CD4-positive, alpha-beta T cell (primary cell): ENCODE results near the gene ZNF770. TPM values are rescaled to one million over a fixed set of nuclear protein-coding genes. Genes with fewer than 3 reads are reported as not detected.

ENCODE experiments used
- ATAC-seq: fragments of 200-7000 bp; cut with Tn5 transposase; one replicate; pipeline ENCODE4 v1.10.0; 2022; ENCODE audit warnings: mild to moderate bottlenecking; ENCODE audit not compliant: poor library complexity
- CTCF ChIA-PET: fragments of 350-600 bp; sonication (Branson Sonifier 250); formaldehyde crosslinking; loops from one replicate; lab custom pipeline; 2021; ENCODE audit warnings: antibody characterized with exemption, inconsistent platforms; lab: Charles Lee
- POLR2A ChIA-PET: fragments of 350-600 bp; sonication (Branson Sonifier 250); formaldehyde crosslinking; loops from one replicate; lab custom pipeline; 2021; ENCODE audit warnings: antibody characterized with exemption, inconsistent platforms; lab: Charles Lee
- DNase-seq, 14 experiments: peaks; one replicate each; pipeline ENCODE4 v3.0.0-alpha.2; 2013 to 2020; ENCODE audit warnings: mixed read lengths in 2 of 14
- H3K27ac ChIP-seq, 2 donors: one replicate each; pipeline versions ENCODE4 v1.5.1 to v1.7.0; 2013; ENCODE audit warnings: low read length in 2 of 2, low read depth in 1 of 2, mild to moderate bottlenecking in 1 of 2
- H3K27me3 ChIP-seq, 2 experiments: 1 replicate in 1 of 2; 2 replicates in 1 of 2; pipeline versions ENCODE4 v1.6.1 to v1.7.0; 2013; ENCODE audit warnings: low read length in 2 of 2, control low read depth in 1 of 2, mild to moderate bottlenecking in 1 of 2, moderate library complexity in 1 of 2; ENCODE audit not compliant: insufficient read depth in 2 of 2, control insufficient read depth in 1 of 2
- H3K36me3 ChIP-seq: one replicate; pipeline ENCODE4 v1.6.1; 2013; ENCODE audit warnings: low read length, control low read depth; ENCODE audit not compliant: insufficient read depth
- H3K4me1 ChIP-seq: one replicate; pipeline ENCODE4 v1.6.1; 2013; ENCODE audit warnings: low read length, control low read depth; ENCODE audit not compliant: insufficient read depth
- H3K4me3 ChIP-seq: one replicate; pipeline ENCODE4 v1.5.1; 2013; ENCODE audit warnings: mild to moderate bottlenecking, low read length, moderate library complexity
- H3K9me3 ChIP-seq, 2 experiments: 1 replicate in 1 of 2; 2 replicates in 1 of 2; pipeline versions ENCODE4 v1.6.1 to v1.7.0; 2013; ENCODE audit warnings: low read length in 2 of 2, mild to moderate bottlenecking in 2 of 2, control low read depth in 1 of 2, moderate library complexity in 1 of 2; ENCODE audit not compliant: control insufficient read depth in 1 of 2, insufficient read depth in 1 of 2
- H3K27ac Mint-ChIP-seq: one replicate; pipeline ENCODE4 v1.8.0; 2020; ENCODE audit warnings: mixed read lengths
- H3K27me3 Mint-ChIP-seq: one replicate; pipeline ENCODE4 v1.8.0; 2021; ENCODE audit warnings: mixed read lengths
- H3K36me3 Mint-ChIP-seq: one replicate; pipeline ENCODE4 v1.8.0; 2021; ENCODE audit warnings: low read depth, mixed read lengths
- H3K4me1 Mint-ChIP-seq: one replicate; pipeline ENCODE4 v1.8.0; 2021; ENCODE audit warnings: low read depth, mixed read lengths
- H3K4me3 Mint-ChIP-seq: one replicate; pipeline ENCODE4 v1.8.0; 2020; ENCODE audit warnings: mild to moderate bottlenecking, mixed read lengths
- H3K9me3 Mint-ChIP-seq: one replicate; pipeline ENCODE4 v1.8.0; 2020; ENCODE audit warnings: mixed read lengths
- CTCF ChIP-seq: fragments of 200-600 bp; IDR thresholded peaks from one replicate; pipeline ENCODE4 v1.8.0; 2022; ENCODE audit warnings: antibody characterized with exemption, mild to moderate bottlenecking
- intact Hi-C, 2 experiments: fragments of 100-400 bp; cut with DNase I in 1 of 2; cut with micrococcal nuclease in 1 of 2; formaldehyde crosslinking; loops; one replicate each; pipeline versions ENCODE4 v1.15.1 to v1.9.0; 2023 to 2025; cut with DNase I, micrococcal nuclease
- total RNA-seq, 174 experiments: library from RNA in 2 of 174; stranded (reverse) in 2 of 174; gene quantifications; one replicate each; pipeline ENCODE4 v1.2.3 and lab custom pipeline; 2021 to 2026

Gene ZNF770
- total RNA-seq, 2 experiments from 2014 or later = 35.4 to 37.9 TPM

DNA sequence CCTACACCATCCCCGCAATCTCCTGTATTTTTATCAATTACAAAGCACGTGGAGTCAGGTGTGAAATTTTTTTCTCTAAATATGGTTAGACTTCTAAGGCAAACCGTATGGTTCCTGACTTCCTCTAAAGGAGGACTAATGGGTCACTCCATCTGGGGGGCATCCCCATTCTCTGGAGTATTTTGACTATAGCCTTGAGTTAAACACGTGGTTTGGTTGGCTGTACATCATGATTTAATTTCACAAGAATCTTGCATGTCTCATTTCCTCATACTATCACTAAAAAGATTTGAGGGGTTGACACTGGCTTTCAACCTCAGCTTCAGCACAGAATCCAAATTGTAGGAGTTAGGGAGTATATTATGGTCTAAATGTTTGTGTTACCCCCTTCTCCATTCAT is 25.3 kb upstream of the ZNF770 start:
- POLR2A ChIA-PET = no interaction called here
- no peak for DNase-seq

DNA sequence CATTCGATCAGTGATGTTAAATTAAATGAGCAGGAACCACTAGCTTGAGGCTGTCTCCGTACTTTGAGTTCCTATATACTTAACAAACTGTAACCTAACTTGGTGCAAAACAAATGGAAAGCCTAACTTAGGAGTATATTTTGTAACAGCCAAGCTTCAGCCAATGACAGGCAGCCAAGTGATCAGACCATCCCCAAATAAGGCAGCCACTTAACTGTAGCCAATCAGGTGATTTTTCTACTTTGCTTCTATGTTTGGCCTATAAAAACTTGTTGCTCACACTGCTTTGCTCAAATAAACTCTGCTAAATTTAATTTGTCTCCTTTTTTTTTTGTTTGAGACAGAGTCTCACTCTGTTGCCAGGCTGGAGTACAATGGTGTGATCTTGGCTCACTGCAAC is 19.3 kb upstream of the ZNF770 start:
- no peaks in the 10 kb centered on the region for H3K4me1 Mint-ChIP-seq
- ChIA-PET POLR2A (no interaction called here), CTCF (no interaction called here)
- Histone ChIP-seq H3K36me3 (no peaks in the 10 kb centered on the region), H3K27ac (no peak overlapping the region), H3K9me3 (no peaks in the 10 kb centered on the region), H3K4me3 (no peak overlapping the region), H3K4me1 (no peaks in the 10 kb centered on the region), H3K27me3 (no peaks in the 10 kb centered on the region)
- H3K27me3 Mint-ChIP-seq = peaks cover 8% of the 10 kb centered on the region
- intact Hi-C loops = no loop called here
- no peak overlapping the region for H3K27ac Mint-ChIP-seq
- TF ChIP-seq CTCF = no peak
- H3K36me3 Mint-ChIP-seq = no peaks in the 10 kb centered on the region
- ATAC-seq = no peak
- no peak for DNase-seq
- no peaks in the 10 kb centered on the region for H3K9me3 Mint-ChIP-seq
- no peak overlapping the region for H3K4me3 Mint-ChIP-seq

More for the DNA sequence above, 25.3 kb upstream of the ZNF770 start:
- Mint-ChIP-seq H3K36me3 (no peaks in the 10 kb centered on the region), H3K4me1 (no peaks in the 10 kb centered on the region), H3K9me3 (no peaks in the 10 kb centered on the region), H3K27ac (no peak overlapping the region), H3K27me3 (peaks cover 5% of the 10 kb centered on the region), H3K4me3 (no peak overlapping the region)
- no peak overlapping the region for H3K27ac ChIP-seq
- no peak for ATAC-seq
- no peaks in the 10 kb centered on the region for H3K36me3 ChIP-seq
- no peaks in the 10 kb centered on the region for H3K27me3 ChIP-seq
- H3K4me1 ChIP-seq = no peaks in the 10 kb centered on the region
- TF ChIP-seq CTCF = no peak
- H3K4me3 ChIP-seq = no peak overlapping the region
- no peaks in the 10 kb centered on the region for H3K9me3 ChIP-seq
- intact Hi-C loops = no loop called here
- CTCF ChIA-PET = no interaction called here

GRCh38 chr15:35005933-35006332 is 17.8 kb upstream of the ZNF770 start:
- ChIA-PET CTCF (no interaction called here), POLR2A (no interaction called here)
- ATAC-seq (no peak), DNase-seq (no peak)
- Histone ChIP-seq H3K27me3 (no peaks in the 10 kb centered on the region), H3K9me3 (no peaks in the 10 kb centered on the region), H3K36me3 (no peaks in the 10 kb centered on the region), H3K4me3 (no peak overlapping the region), H3K4me1 (no peaks in the 10 kb centered on the region), H3K27ac (no peak overlapping the region)
- Mint-ChIP-seq H3K9me3 (no peaks in the 10 kb centered on the region), H3K27ac (no peak overlapping the region), H3K36me3 (no peaks in the 10 kb centered on the region), H3K4me3 (no peak overlapping the region), H3K27me3 (peaks cover 8% of the 10 kb centered on the region), H3K4me1 (no peaks in the 10 kb centered on the region)
- no peak for TF ChIP-seq CTCF
- intact Hi-C loops = no loop called here
